ENCODE data around the gene TGFBR3. TPM values are rescaled to one million over a fixed set of nuclear protein-coding genes. Genes with fewer than 3 reads are reported as not detected.

Gene TGFBR3
- total and polyA plus RNA-seq, 2 experiments from 2014 or later, result 16.2 to 26.5 TPM

GRCh38 chr1:91827459-91828321 lies 58.3 kb downstream of the TGFBR3 start:
- H3K27ac ChIP-seq, result no peak overlapping the region
- peaks cover 97% of the 10 kb centered on the region for H3K79me2 ChIP-seq (ENCODE audit: insufficient read depth)
- no peaks in the 10 kb centered on the region for H4K20me1 ChIP-seq (ENCODE audit: insufficient read depth)

GRCh38 chr1:91827087-91827458 lies 58.9 kb downstream of the TGFBR3 start:
- no peaks in the 10 kb centered on the region for H3K9me2 ChIP-seq (ENCODE audit: insufficient read depth)
- H3K4me2 ChIP-seq (ENCODE audit: unreplicated experiment), result no peak overlapping the region
- in situ Hi-C loops (cut with MboI), result no loop called here
- TF ChIP-seq EZH2 (IDR thresholded peaks at IDR 0.05; ENCODE audit: insufficient read depth, poor library complexity, severe bottlenecking) (no peak), EZH2phosphoT487 (IDR thresholded peaks at IDR 0.05; ENCODE audit: insufficient read depth, low read depth) (no peak)
- no peak overlapping the region for H3K4me3 ChIP-seq
- H3K9me3 ChIP-seq (ENCODE audit: low read depth), result no peaks in the 10 kb centered on the region
- peaks cover 6% of the 10 kb centered on the region; the same call in 1 of the 2 replicates for H3K4me1 ChIP-seq (ENCODE audit: insufficient read depth)
- H3K36me3 ChIP-seq (ENCODE audit: low read depth), result no peaks in the 10 kb centered on the region
- 0 out of 2 replicates have a peak overlapping the region, but pooled peaks have one; percentile 11 for H3K27ac ChIP-seq
- H4K20me1 ChIP-seq (ENCODE audit: insufficient read depth), result no peaks in the 10 kb centered on the region
- H3F3A ChIP-seq (ENCODE audit: insufficient read depth), result no peaks in the 10 kb centered on the region
- H3K27me3 ChIP-seq (replicated peaks; ENCODE audit: insufficient read depth), result no peaks in the 10 kb centered on the region
- H3K9ac ChIP-seq, result peak overlapping the region; percentile 14; the same call in 1 of the 2 replicates
- peaks cover 97% of the 10 kb centered on the region for H3K79me2 ChIP-seq (ENCODE audit: insufficient read depth)
- 48 to 50% methylated on average over 9 of the region's 9 CpGs for WGBS, 2 experiments (ENCODE audit: low coverage in 1 of 2, low lambda C conversion rate in 2 of 2, missing lambda C conversion rate in 2 of 2)
- no peak overlapping the region for H2AFZ ChIP-seq
- peak; percentile 64 for DNase-seq

More at GRCh38 chr1:91827459-91828321, 58.3 kb downstream of the TGFBR3 start:
- peaks cover 6% of the 10 kb centered on the region; the same call in 1 of the 2 replicates for H3K4me1 ChIP-seq (ENCODE audit: insufficient read depth)
- no peaks in the 10 kb centered on the region for H3F3A ChIP-seq (ENCODE audit: insufficient read depth)
- H3K9me2 ChIP-seq (ENCODE audit: insufficient read depth), result no peaks in the 10 kb centered on the region
- no peak for DNase-seq
- no peak overlapping the region for H2AFZ ChIP-seq
- no peaks in the 10 kb centered on the region for H3K27me3 ChIP-seq (replicated peaks; ENCODE audit: insufficient read depth)
- no peaks in the 10 kb centered on the region for H3K9me3 ChIP-seq (ENCODE audit: low read depth)
- H3K9ac ChIP-seq, result no peak overlapping the region
- H3K4me2 ChIP-seq (ENCODE audit: unreplicated experiment), result no peak overlapping the region
- no peak overlapping the region for H3K4me3 ChIP-seq
- H3K36me3 ChIP-seq (ENCODE audit: low read depth), result no peaks in the 10 kb centered on the region
- in situ Hi-C loops (cut with MboI), result no loop called here
- WGBS, 2 experiments (ENCODE audit: low coverage in 1 of 2, low lambda C conversion rate in 2 of 2, missing lambda C conversion rate in 2 of 2), result 72 to 82% methylated on average over 12 of the region's 12 CpGs
- TF ChIP-seq EZH2phosphoT487 (IDR thresholded peaks at IDR 0.05; ENCODE audit: insufficient read depth, low read depth) (no peak), EZH2 (IDR thresholded peaks at IDR 0.05; ENCODE audit: insufficient read depth, poor library complexity, severe bottlenecking) (no peak)

DNA sequence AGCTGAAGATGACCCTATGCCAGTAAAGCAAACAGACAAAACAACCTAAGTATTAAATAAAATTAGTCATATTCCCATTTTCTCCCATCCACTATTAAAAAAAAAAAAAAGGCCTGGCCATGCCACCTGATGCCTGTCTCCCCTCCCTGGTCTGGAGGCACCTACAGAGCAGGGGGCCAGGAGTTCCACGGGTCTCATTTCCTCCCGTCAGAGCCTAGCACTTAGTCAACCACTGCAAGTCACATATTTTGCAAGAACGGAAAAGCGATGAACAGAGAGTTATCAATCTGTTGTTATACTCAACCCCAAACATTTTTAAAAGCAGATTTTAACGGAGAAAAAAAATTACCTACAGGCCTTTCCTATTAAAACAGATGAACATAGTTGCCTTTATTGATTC lies 59.3 kb downstream of the TGFBR3 start:
- Histone ChIP-seq H3F3A (ENCODE audit: insufficient read depth) (no peaks in the 10 kb centered on the region), H3K9me2 (ENCODE audit: insufficient read depth) (no peaks in the 10 kb centered on the region), H4K20me1 (ENCODE audit: insufficient read depth) (no peaks in the 10 kb centered on the region), H3K4me3 (no peak overlapping the region), H3K4me1 (ENCODE audit: insufficient read depth) (peaks cover 6% of the 10 kb centered on the region; the same call in 1 of the 2 replicates), H3K79me2 (ENCODE audit: insufficient read depth) (peaks cover 98% of the 10 kb centered on the region), H3K9me3 (ENCODE audit: low read depth) (no peaks in the 10 kb centered on the region), H3K27me3 (replicated peaks; ENCODE audit: insufficient read depth) (no peaks in the 10 kb centered on the region), H3K9ac (peak overlapping the region; percentile 14; the same call in 1 of the 2 replicates), H2AFZ (no peak overlapping the region), H3K4me2 (ENCODE audit: unreplicated experiment) (no peak overlapping the region), H3K36me3 (ENCODE audit: low read depth) (no peaks in the 10 kb centered on the region), H3K27ac (0 out of 2 replicates have a peak overlapping the region, but pooled peaks have one; percentile 11)
- TF ChIP-seq EZH2 (IDR thresholded peaks at IDR 0.05; ENCODE audit: insufficient read depth, poor library complexity, severe bottlenecking) (no peak), EZH2phosphoT487 (IDR thresholded peaks at IDR 0.05; ENCODE audit: insufficient read depth, low read depth) (no peak)
- 50 to 52% methylated on average over 5 of the region's 5 CpGs for WGBS, 2 experiments (ENCODE audit: low coverage in 1 of 2, low lambda C conversion rate in 2 of 2, missing lambda C conversion rate in 2 of 2)
- DNase-seq, result no peak
- in situ Hi-C loops (cut with MboI), result no loop called here

DNA sequence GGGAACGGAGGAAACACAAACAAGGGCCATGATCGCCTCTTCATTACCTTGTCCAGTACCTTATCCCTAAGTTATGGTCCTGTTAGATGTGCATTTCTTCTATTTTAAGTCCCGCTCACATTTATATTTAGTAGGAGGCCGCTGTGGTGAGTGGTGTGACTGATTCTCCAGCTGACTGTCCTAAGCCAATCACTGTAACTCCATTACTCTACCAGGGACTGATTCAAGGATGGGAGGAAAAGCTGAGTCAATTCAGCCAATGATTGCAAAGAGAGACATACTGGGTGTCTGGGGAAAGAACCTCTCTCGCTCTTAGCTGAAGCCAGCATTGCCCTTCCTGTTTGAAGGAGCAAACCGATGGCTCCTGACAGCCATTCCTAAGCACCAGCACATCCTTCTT lies 59.7 kb downstream of the TGFBR3 start:
- Histone ChIP-seq H3K9ac (no peak overlapping the region), H3K4me2 (ENCODE audit: unreplicated experiment) (no peak overlapping the region), H3K4me1 (ENCODE audit: insufficient read depth) (peaks cover 6% of the 10 kb centered on the region; the same call in 1 of the 2 replicates), H3K27me3 (replicated peaks; ENCODE audit: insufficient read depth) (no peaks in the 10 kb centered on the region), H4K20me1 (ENCODE audit: insufficient read depth) (no peaks in the 10 kb centered on the region), H3K27ac (no peak overlapping the region), H3K36me3 (ENCODE audit: low read depth) (no peaks in the 10 kb centered on the region), H2AFZ (no peak overlapping the region), H3K9me2 (ENCODE audit: insufficient read depth) (no peaks in the 10 kb centered on the region), H3K4me3 (no peak overlapping the region), H3K79me2 (ENCODE audit: insufficient read depth) (peaks cover 97% of the 10 kb centered on the region), H3F3A (ENCODE audit: insufficient read depth) (no peaks in the 10 kb centered on the region), H3K9me3 (ENCODE audit: low read depth) (no peaks in the 10 kb centered on the region)
- whole genome bisulfite sequencing, 2 experiments (ENCODE audit: low coverage in 1 of 2, low lambda C conversion rate in 2 of 2, missing lambda C conversion rate in 2 of 2), result 79 to 82% methylated on average over 6 of the region's 6 CpGs
- in situ Hi-C loops (cut with MboI), result no loop called here
- TF ChIP-seq EZH2 (IDR thresholded peaks at IDR 0.05; ENCODE audit: insufficient read depth, poor library complexity, severe bottlenecking), result no peak
- no peak for TF ChIP-seq EZH2phosphoT487 (IDR thresholded peaks at IDR 0.05; ENCODE audit: insufficient read depth, low read depth)
- DNase-seq, result no peak

All from GM23248 (cell line).